GM10248 (cell line): ENCODE results near the gene FERMT1.
"Not testable (repeated sequence)": the region's sequence is repeated elsewhere in the genome, so short reads cannot be mapped to it uniquely, and the experiment has no call there.

Source experiments
- CTCF ChIA-PET: fragments of 300-600 bp; sonication (Branson Sonifier 250); formaldehyde crosslinking; extraction: SDS; loops from one replicate; lab custom pipeline; 2021; ENCODE audit warnings: antibody characterized with exemption; lab: Yijun Ruan, JAX
- POLR2A ChIA-PET: fragments of 350-650 bp; sonication (Branson Sonifier 250); formaldehyde crosslinking; extraction: SDS; loops from one replicate; lab custom pipeline; 2020; ENCODE audit warnings: antibody characterized with exemption; lab: Yijun Ruan, JAX
- DNase-seq: peaks from one replicate; pipeline ENCODE4 v3.0.0; 2012; ENCODE audit errors: extremely low spot score
- TF ChIP-seq, protein P1 (sequence below): IDR thresholded peaks from 2 replicates; pipeline ENCODE4 v1.5.1; 2012; ENCODE audit warnings: mild to moderate bottlenecking, low read depth; ENCODE audit errors: extremely low read depth, missing control alignments, control extremely low read depth

The FERMT1 gene

DNA sequence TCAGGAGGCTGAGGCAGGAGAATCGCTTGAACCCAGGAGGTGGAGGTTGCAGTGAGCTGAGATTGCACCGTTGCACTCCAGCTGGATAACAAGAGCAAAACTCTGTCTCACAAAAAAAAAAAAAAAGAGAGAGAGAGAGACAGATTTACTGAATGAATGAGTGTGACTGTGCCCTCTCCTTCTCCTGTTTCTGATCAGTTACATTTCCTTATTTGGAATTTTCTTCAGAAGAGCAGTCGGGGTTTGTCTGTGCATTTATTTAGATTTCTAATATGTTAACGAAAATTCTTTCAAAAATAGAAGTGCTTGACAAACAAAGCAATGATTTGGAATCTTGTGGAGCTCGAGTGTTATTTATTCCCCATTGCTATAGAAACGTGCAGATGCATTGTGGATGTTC, 62.6 kb downstream of the FERMT1 start:
- POLR2A ChIA-PET: no interaction called here
- CTCF ChIA-PET: no interaction called here

DNA sequence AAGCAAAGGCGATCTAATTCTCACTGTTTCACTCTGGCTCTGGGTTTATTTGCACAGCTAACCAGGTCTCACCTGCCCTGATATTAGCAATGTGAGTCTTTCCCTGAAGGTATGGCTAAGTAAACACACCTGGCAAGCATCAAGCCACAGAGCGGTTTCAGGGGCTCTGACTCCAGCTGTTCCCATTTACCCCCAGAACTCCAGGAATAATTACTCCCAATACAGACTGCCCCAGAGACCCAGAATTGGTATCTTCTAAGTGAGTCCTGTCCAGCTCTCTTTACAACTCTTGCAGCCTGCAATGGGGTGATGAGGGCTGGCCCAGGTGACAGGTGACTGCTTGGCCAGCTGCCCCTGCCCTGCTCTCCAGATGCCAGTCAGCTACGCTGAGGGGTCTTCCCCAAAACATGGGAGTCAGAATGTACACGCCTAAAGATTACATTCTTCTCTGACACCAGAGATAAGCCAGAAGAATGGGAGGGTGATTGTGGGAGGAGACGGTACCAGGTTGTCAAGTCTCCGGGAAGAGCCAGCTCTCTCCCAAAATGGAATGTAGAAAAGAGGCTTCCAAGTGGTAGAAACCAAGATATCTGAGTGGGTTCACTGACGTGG, 64.0 kb downstream of the FERMT1 start:
- TF ChIP-seq, protein P1, sequence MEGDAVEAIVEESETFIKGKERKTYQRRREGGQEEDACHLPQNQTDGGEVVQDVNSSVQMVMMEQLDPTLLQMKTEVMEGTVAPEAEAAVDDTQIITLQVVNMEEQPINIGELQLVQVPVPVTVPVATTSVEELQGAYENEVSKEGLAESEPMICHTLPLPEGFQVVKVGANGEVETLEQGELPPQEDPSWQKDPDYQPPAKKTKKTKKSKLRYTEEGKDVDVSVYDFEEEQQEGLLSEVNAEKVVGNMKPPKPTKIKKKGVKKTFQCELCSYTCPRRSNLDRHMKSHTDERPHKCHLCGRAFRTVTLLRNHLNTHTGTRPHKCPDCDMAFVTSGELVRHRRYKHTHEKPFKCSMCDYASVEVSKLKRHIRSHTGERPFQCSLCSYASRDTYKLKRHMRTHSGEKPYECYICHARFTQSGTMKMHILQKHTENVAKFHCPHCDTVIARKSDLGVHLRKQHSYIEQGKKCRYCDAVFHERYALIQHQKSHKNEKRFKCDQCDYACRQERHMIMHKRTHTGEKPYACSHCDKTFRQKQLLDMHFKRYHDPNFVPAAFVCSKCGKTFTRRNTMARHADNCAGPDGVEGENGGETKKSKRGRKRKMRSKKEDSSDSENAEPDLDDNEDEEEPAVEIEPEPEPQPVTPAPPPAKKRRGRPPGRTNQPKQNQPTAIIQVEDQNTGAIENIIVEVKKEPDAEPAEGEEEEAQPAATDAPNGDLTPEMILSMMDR: no peak
- CTCF ChIA-PET: interaction anchor here (1.3 kb wide), 1 partner anchor 530 kb away, joined by 3 read pairs; no protein-coding TSS in a partner anchor
- DNase-seq: no peak
- POLR2A ChIA-PET: no interaction called here

More for the DNA sequence above, 62.6 kb downstream of the FERMT1 start:
- TF ChIP-seq, protein P1: no peak
- DNase-seq: no peak

DNA sequence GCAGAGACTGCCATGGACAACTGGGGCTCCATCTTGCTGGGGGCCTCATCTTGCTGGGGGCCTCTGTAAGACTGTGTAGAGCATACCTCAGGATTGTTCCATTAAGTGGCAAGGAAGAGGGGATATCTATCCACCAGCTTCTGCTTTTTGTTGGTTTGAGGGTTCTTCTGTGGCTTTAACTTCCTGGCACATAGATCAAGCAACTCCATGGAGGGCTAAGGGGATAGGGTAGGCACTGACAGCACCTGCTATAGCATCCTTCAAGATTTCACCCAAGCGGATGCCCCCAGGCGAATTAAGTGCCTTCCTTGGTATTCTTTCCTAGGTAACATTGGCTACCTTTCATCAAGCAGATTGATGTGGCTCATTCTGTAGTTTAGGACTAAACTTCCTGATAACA, 65.1 kb downstream of the FERMT1 start:
- ChIA-PET POLR2A (no interaction called here), CTCF (interaction anchor here (1.3 kb wide), 1 partner anchor 529 kb away, joined by 3 read pairs; no protein-coding TSS in a partner anchor)
- DNase-seq: no peak
- TF ChIP-seq, protein P1: no peak

DNA sequence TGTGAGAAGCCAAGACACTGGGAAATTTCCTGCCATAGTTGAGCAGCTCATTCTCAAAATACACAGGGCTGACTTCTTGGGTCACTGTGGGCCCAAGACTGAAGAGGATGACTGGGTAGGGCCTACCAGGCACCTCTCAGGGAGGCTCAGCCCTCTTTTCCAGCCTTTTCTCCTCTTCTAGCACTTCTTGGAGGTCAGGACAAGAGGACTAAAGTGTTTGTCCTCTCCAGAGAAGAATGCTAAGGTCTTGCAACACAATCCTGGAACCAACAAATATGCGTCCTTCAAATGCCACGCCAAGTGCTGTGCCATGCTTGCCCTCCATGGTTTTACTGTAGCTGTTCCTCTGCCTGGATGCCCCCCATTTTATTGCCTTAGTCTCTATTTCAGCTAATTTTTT, 65.7 kb downstream of the FERMT1 start:
- TF ChIP-seq, protein P1: no peak
- POLR2A ChIA-PET: no interaction called here
- DNase-seq: no peak
- CTCF ChIA-PET: interaction anchor here (1.3 kb wide), 1 partner anchor 529 kb away, joined by 3 read pairs; no protein-coding TSS in a partner anchor

DNA sequence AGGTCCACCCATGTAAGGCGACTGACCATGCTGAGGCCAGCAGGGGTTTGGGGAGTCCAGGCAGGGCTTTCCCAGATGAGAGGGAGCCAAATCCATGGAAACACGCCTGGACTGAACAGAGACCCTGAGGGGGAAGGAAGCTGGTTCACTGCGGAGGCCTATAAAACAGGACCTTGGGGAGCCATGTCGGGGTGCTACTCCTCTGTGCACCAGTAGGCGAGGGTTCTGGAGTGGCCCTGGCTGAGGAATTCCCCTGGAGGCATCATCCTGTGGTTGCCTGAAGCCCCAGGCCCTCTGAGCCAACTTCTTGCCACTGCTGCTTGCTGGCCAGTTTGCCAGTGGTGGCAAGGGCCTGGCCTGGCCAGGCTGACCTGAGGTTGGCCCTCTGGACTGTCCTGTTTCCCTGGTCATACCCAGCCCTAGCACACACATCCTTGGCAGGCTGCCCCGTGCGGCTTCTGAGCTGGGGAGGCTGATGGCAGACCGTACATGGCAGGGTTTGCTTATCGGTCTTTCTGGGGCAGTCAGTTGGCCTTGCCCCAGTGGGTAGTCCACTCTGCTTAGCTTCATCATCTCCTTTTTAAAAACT, 66.8 kb downstream of the FERMT1 start:
- POLR2A ChIA-PET: no interaction called here
- CTCF ChIA-PET: no interaction called here
- TF ChIP-seq, protein P1: no peak
- no peak for DNase-seq

DNA sequence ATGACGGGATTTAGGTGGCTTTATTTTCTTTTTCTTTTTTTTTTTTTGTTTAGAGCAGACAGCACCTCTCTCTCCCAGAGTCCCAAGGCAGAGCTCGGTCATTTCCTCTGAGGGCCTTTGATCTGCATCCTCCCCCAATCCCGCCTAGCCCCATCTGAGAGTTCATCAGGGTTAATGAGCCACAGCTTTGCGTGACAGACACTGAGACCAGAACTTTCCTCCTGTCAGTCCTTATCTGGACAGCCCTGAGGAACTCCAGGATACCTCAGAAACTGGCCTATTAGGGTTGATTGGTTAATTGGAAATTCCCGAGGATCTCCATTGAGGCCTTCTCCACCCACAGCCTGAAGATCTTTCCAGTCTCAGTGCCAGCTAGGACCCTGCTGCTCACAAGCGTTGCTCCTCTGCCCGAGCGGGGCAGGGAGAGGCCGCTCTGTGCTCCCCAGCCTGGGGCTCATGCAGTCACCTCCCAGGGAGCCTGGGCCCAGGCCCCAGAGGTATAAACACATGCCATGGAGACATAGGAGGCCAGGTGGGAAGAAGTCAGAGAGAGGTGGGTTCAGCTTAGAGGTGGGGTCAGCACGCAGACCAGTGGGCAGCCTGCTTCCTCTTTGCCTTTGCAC, 67.6 kb downstream of the FERMT1 start:
- POLR2A ChIA-PET: no interaction called here

DNA sequence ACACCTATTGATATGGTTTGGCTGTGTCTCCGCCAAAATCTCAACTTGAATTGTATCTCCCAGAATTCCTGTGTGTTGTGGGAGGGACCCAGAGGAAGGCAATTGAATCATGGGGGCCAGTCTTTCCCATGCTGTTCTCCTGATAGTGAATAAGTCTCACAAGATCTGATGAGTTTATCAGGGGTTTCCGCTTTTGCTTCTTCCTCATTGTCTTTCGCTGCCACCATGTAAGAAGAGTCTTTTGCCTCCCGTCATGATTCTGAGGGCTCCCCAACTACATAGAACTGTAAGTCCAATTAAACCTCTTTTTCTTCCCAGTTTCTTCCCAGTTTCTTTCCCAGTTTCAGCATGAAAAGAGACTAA, 68.2 kb downstream of the FERMT1 start:
- DNase-seq, CTCF ChIA-PET, POLR2A ChIA-PET: not testable (repeated sequence)

More for the DNA sequence above, 67.6 kb downstream of the FERMT1 start:
- DNase-seq: no peak
- CTCF ChIA-PET: no interaction called here
- TF ChIP-seq, protein P1: no peak
